BJ (cell line): Measurements from ENCODE around the gene SLC19A2. TPM values are rescaled to one million over a fixed set of nuclear protein-coding genes. Genes with fewer than 3 reads are reported as not detected.

Source experiments
- CTCF ChIA-PET: fragments of 350-600 bp; formaldehyde crosslinking; extraction: SDS; loops from one replicate; lab custom pipeline; 2021; ENCODE audit warnings: antibody characterized with exemption, inconsistent platforms; lab: Yijun Ruan, JAX
- POLR2A ChIA-PET: fragments of 300-600 bp; sonication (Branson Sonifier 250); formaldehyde crosslinking; extraction: SDS; loops from one replicate; lab custom pipeline; 2021; ENCODE audit warnings: antibody characterized with exemption; lab: Charles Lee
- DNase-seq: peaks from one replicate; pipeline ENCODE4 v3.0.0-alpha.2; 2011; ENCODE audit warnings: low read depth
- H3K27me3 ChIP-seq: 2 replicates; pipeline ENCODE4 v1.6.0; 2011; ENCODE audit warnings: low read length; ENCODE audit not compliant: control insufficient read depth, insufficient read depth
- H3K36me3 ChIP-seq: 2 replicates; pipeline ENCODE4 v1.5.1; 2011; ENCODE audit warnings: low read length; ENCODE audit not compliant: control insufficient read depth, insufficient read depth
- H3K4me3 ChIP-seq: 2 replicates; pipeline ENCODE4 v1.5.1; 2011; ENCODE audit warnings: low read depth, mild to moderate bottlenecking, control low read depth, low read length
- CTCF ChIP-seq: IDR thresholded peaks from 2 replicates; pipeline ENCODE4 v1.5.1; 2011; ENCODE audit warnings: low read depth, mild to moderate bottlenecking, control low read depth, inconsistent platforms, low read length, moderate library complexity; ENCODE audit not compliant: insufficient read depth
- polyA plus RNA-seq: library from polyadenylated mRNA; depleted of rRNA; stranded (reverse); fragments of >200 nt; gene quantifications from 2 replicates; pipeline ENCODE4 v1.2.3, GENCODE V29; 2011

SLC19A2 gene
- polyA plus RNA-seq, 1 experiment, result 3.3 TPM

- TF ChIP-seq CTCF, result no peak
- ChIA-PET CTCF (no interaction called here), POLR2A (no interaction called here)
Observed at GRCh38 chr1:169526120-169526832, 40.5 kb upstream of the SLC19A2 start.

GRCh38 chr1:169525391-169525790, 39.6 kb upstream of the SLC19A2 start:
- no peak overlapping the region for H3K4me3 ChIP-seq
- no peak for TF ChIP-seq CTCF
- H3K27me3 ChIP-seq, result no peaks in the 10 kb centered on the region
- no peaks in the 10 kb centered on the region for H3K36me3 ChIP-seq
- DNase-seq, result no peak
- POLR2A ChIA-PET, result no interaction called here
- CTCF ChIA-PET, result no interaction called here

More at GRCh38 chr1:169526120-169526832, 40.5 kb upstream of the SLC19A2 start:
- no peak for DNase-seq
- no peaks in the 10 kb centered on the region for H3K36me3 ChIP-seq
- H3K4me3 ChIP-seq, result no peak overlapping the region
- H3K27me3 ChIP-seq, result peaks cover 1% of the 10 kb centered on the region; the same call in 1 of the 2 replicates

GRCh38 chr1:169523904-169524303, 38.2 kb upstream of the SLC19A2 start:
- CTCF ChIA-PET, result interaction anchor here (1.0 kb wide), 1 partner anchor 8 kb away, joined by 6 read pairs; no protein-coding TSS in a partner anchor
- DNase-seq, result no peak
- Histone ChIP-seq H3K4me3 (no peak overlapping the region), H3K27me3 (no peaks in the 10 kb centered on the region), H3K36me3 (no peaks in the 10 kb centered on the region)
- POLR2A ChIA-PET, result no interaction called here
- no peak for TF ChIP-seq CTCF

GRCh38 chr1:169521226-169521625, 35.5 kb upstream of the SLC19A2 start:
- CTCF ChIA-PET, result interaction anchor here (0.6 kb wide), 1 partner anchor 55 kb away, joined by 3 read pairs; no protein-coding TSS in a partner anchor
- no peak for DNase-seq
- Histone ChIP-seq H3K36me3 (no peaks in the 10 kb centered on the region), H3K4me3 (no peak overlapping the region), H3K27me3 (no peaks in the 10 kb centered on the region)
- no peak for TF ChIP-seq CTCF
- POLR2A ChIA-PET, result no interaction called here

GRCh38 chr1:169517558-169518186, 31.9 kb upstream of the SLC19A2 start:
- Histone ChIP-seq H3K36me3 (no peaks in the 10 kb centered on the region), H3K27me3 (no peaks in the 10 kb centered on the region), H3K4me3 (no peak overlapping the region)
- no peak for TF ChIP-seq CTCF
- no peak for DNase-seq
- CTCF ChIA-PET, result no interaction called here
- POLR2A ChIA-PET, result interaction anchor here (0.6 kb wide), 1 partner anchor 13 kb away, joined by 3 read pairs; no protein-coding TSS in a partner anchor
